ENCODE measurements around the gene PRDM4. TPM values are rescaled to one million over a fixed set of nuclear protein-coding genes. Genes with fewer than 3 reads are reported as not detected.

PRDM4 gene
- total and polyA plus RNA-seq, 2 of the 13 experiments (the other 11 are each of a cell fraction or from before 2014, with no cell fraction given), result 9.9 to 15.3 TPM

GRCh38 chr12:107760809-107761501 lies at the start of gene PRDM4 (continued):
- TF ChIP-seq E2F5 (CRISPR knock-in tag; conservative IDR thresholded peaks at IDR 0.05) (peak; percentile 68; the same call in 1 of the 2 replicates), ZNF883 (CRISPR knock-in tag; IDR thresholded peaks at IDR 0.05; ENCODE audit: not compliant biosample characterization) (peak; percentile 80), ZSCAN29 (CRISPR knock-in tag; conservative IDR thresholded peaks at IDR 0.05) (no peak), SRSF1 (optimal IDR thresholded peaks at IDR 0.05; ENCODE audit: low read depth, low read length) (no peak), ZNF407 (CRISPR knock-in tag; IDR thresholded peaks at IDR 0.05; ENCODE audit: not compliant biosample characterization) (no peak), TOPORS (CRISPR knock-in tag; IDR thresholded peaks at IDR 0.05) (no peak), HINFP (CRISPR knock-in tag; IDR thresholded peaks at IDR 0.05; ENCODE audit: low read depth) (no peak), SOX5 (CRISPR knock-in tag; IDR thresholded peaks at IDR 0.05; ENCODE audit: borderline replicate concordance) (0 out of 2 replicates have a peak, but pooled peaks have one; percentile 33), YEATS2 (CRISPR knock-in tag; IDR thresholded peaks at IDR 0.05; ENCODE audit: borderline replicate concordance) (peak; percentile 71), SIX4 (CRISPR knock-in tag; IDR thresholded peaks at IDR 0.05) (0 out of 2 replicates have a peak, but pooled peaks have one; percentile 10), MNT (IDR thresholded peaks at IDR 0.05) (no peak), TFDP1 (CRISPR knock-in tag; IDR thresholded peaks at IDR 0.05; ENCODE audit: borderline replicate concordance) (peak; percentile 69; the same call in 1 of the 2 replicates), ZC3H4 (CRISPR knock-in tag; IDR thresholded peaks at IDR 0.05; ENCODE audit: borderline replicate concordance) (no peak), ZNF382 (CRISPR knock-in tag; IDR thresholded peaks at IDR 0.05; ENCODE audit: borderline replicate concordance) (no peak), PHF8 (CRISPR knock-in tag; IDR thresholded peaks at IDR 0.05) (peak; percentile 93)
